Stimulated activated memory B cell treated with anti-CD40 and anti-IgM and Interleukin-4, amounts not matched to agents 10 μg/mL and 1 μg/mL and 100 μg/mL, for 72 hours (primary cell): ENCODE measurements around the gene SRSF5.
"Not testable (repeated sequence)": the region's sequence is repeated elsewhere in the genome, so short reads cannot be mapped to it uniquely, and the experiment has no call there.

Experiments
- ATAC-seq: fragments of 150-1000 bp; cut with Tn5 transposase; 2 replicates; pipeline ENCODE4 v1.10.0; 2021
- H3K27ac Mint-ChIP-seq: one replicate; pipeline ENCODE4 v1.8.0; 2022; ENCODE audit warnings: mild to moderate bottlenecking, mixed read lengths
- H3K27me3 Mint-ChIP-seq: one replicate; pipeline ENCODE4 v1.8.0; 2022; ENCODE audit warnings: mixed read lengths
- H3K36me3 Mint-ChIP-seq: one replicate; pipeline ENCODE4 v1.8.0; 2022; ENCODE audit warnings: mixed read lengths
- H3K4me1 Mint-ChIP-seq: one replicate; pipeline ENCODE4 v1.8.0; 2022; ENCODE audit warnings: mixed read lengths
- H3K4me3 Mint-ChIP-seq: one replicate; pipeline ENCODE4 v1.8.0; 2022; ENCODE audit warnings: mild to moderate bottlenecking, moderate library complexity, mixed read lengths
- H3K9me3 Mint-ChIP-seq: one replicate; pipeline ENCODE4 v1.8.0; 2022; ENCODE audit warnings: mixed read lengths

Gene SRSF5

DNA sequence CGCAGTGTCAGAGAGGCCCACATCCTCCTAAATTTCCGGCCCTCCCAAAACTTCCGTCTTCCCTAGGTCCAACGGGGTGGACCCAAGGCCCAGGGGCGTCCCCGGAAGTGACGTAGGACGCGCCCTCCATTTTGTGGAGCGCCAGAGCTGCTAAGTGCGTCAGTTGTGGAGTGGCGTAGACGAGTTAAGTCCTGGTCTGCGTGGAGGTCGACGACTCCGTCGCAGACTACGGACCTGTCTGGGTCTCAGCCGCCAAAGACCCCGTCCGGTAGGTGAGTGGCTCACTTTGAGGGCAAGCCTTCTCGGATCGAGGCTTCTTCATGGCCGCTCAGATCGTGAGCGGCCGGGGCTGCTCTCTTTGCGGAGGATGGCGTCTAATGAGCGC, at the start of gene SRSF5:
Gene SRSF5, plus strand, starts transcription at position 159 of the 385 bp plus-strand sequence. CDS start 1,015 bp downstream, outside the sequence.
- H3K4me3 Mint-ChIP-seq: peak within 1 kb of the TSS; percentile 98
- no peaks in the 10 kb centered on the region for H3K9me3 Mint-ChIP-seq
- no peaks in the 10 kb centered on the region for H3K27me3 Mint-ChIP-seq
- peaks cover 49% of the 10 kb centered on the region for H3K36me3 Mint-ChIP-seq
- H3K27ac Mint-ChIP-seq: peak within 1 kb of the TSS; percentile 99
- ATAC-seq: peak; percentile 96
- H3K4me1 Mint-ChIP-seq: peaks cover 40% of the 10 kb centered on the region

DNA sequence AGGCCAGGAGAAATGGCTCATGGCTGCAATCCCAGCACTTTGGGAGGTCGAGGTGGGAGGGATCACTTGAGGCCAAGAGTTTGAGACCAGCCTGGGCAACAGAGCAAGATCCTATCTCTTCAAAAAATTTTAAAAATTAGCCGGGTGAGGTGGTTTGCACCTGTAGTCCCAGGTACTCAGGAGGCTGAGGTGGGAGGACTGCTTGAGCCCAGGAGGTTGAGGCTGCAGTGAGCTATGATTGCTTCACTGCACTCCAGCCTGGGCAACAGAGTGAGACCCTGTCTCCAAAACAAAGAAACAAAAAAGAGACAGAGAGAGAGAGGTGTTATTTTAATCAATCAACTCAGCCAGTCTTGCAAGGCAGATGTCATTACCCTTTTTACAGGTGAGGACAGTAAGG, 48.3 kb upstream of the SRSF5 start:
- Mint-ChIP-seq H3K36me3 (peaks cover 21% of the 10 kb centered on the region), H3K4me1 (peaks cover 21% of the 10 kb centered on the region)
- not testable (repeated sequence) for ATAC-seq, H3K4me3 Mint-ChIP-seq, H3K9me3 Mint-ChIP-seq, H3K27me3 Mint-ChIP-seq, H3K27ac Mint-ChIP-seq

DNA sequence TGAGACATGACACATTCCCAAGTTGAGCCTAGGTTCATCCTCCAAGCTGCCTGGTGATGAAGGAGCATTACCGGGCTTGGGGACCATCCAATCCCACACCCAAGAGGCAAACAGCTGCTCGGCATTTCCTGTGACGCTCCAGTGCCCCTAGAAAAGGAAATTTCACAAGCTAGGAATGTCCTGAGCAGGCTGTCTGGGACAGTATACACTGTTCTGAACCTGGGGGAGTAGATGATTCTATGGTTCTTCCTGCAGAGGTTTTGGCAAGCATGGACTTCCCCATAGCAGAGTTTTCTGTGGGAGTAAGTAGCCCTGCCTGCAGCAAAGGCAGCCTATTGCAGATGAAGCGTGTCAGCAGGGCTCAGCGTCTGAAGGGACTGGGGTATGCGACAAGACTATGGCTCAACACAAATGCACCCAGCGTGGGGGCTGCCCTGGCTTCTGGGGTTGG, 47.4 kb upstream of the SRSF5 start:
- H3K27ac Mint-ChIP-seq: no peak overlapping the region
- H3K4me3 Mint-ChIP-seq: no peak overlapping the region
- no peaks in the 10 kb centered on the region for H3K9me3 Mint-ChIP-seq
- peaks cover 14% of the 10 kb centered on the region for H3K36me3 Mint-ChIP-seq
- no peak for ATAC-seq
- H3K27me3 Mint-ChIP-seq: no peaks in the 10 kb centered on the region
- H3K4me1 Mint-ChIP-seq: peaks cover 21% of the 10 kb centered on the region

DNA sequence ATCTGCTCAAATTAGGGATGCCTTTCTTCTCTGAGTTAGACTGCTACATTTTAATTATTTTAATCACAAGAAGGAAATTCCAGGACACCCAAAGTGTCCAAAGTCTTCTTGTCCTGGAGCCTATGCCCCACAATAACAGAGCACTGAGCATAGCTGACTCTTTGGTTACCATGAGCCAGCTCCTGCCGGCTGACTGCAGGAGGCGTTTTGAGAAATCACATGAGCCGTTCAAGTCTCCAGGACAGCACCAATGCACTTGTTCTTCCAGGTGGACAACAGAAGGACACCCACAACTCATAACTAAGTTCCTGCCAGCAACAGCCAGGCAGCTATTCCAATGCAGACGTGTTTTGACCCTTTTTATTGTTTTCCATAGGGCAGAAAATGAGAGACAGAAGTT, 46.0 kb upstream of the SRSF5 start:
- Mint-ChIP-seq H3K4me3 (no peak overlapping the region), H3K4me1 (peaks cover 17% of the 10 kb centered on the region), H3K9me3 (no peaks in the 10 kb centered on the region), H3K27me3 (no peaks in the 10 kb centered on the region), H3K27ac (no peak overlapping the region), H3K36me3 (peaks cover 2% of the 10 kb centered on the region)
- ATAC-seq: no peak

DNA sequence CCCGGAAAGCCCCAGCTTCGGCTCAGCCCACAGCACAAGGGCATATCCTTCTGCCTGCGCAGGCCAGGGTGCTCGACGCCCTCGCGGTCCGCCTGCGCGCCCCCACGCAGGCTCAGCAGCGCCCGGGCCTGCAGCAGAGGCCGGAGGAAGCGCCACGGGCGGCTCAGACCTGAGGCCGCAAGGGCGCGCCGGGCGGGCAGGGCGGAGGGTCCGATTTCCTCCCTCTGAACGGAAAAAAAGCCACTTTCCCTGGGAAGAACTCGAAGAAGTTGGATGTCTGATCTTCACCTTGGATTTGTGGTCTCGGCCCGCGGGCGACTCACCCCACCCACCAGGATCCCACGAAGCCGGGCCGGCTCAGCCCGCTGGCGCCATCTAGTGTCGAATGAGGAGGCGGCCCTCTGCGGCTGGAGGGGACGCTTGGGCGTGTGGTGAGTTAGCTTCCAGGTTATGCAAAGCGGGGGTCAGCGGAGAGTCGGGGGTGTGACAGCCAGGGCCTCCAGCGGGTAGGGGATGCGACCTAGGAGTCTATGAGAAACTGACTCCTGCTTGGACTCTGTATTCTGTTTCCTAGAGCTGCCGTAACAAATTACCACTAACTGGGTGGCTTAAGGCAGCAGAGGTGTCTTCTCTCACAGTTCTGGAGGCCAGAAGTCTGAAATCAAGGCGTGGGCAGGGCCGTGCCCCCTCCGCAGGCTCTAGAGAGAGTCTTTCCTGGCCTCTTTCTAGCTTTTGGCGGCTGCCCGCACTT, 40.0 kb upstream of the SRSF5 start:
- H3K27ac Mint-ChIP-seq: peak overlapping the region; percentile 74
- ATAC-seq: peak; percentile 95
- H3K27me3 Mint-ChIP-seq: no peaks in the 10 kb centered on the region
- peaks cover 11% of the 10 kb centered on the region for H3K4me1 Mint-ChIP-seq
- H3K9me3 Mint-ChIP-seq: no peaks in the 10 kb centered on the region
- H3K4me3 Mint-ChIP-seq: peak overlapping the region; percentile 57
- H3K36me3 Mint-ChIP-seq: no peaks in the 10 kb centered on the region

DNA sequence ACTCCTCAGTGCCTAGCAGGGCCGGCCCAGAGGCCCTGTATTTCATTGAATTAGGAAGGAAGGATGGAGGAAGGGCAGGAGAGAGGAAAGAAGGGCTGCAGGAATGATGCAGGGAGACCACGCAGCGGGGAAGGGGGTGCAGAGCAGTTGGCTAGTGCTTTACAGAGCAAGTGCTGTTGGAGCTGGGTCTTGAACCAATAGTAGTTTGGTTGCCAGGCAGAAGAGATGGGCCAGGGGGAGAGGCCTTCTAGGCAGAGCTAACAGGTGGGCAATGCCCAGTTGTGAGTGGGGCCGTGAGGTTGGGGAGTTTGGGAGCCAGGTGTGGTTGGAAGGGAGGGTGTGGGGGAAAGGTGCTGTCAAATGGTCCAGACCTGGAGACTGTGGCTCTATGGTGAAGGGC, 39.1 kb upstream of the SRSF5 start:
- no peaks in the 10 kb centered on the region for H3K9me3 Mint-ChIP-seq
- peak overlapping the region; percentile 74 for H3K27ac Mint-ChIP-seq
- ATAC-seq: no peak
- H3K36me3 Mint-ChIP-seq: no peaks in the 10 kb centered on the region
- H3K4me3 Mint-ChIP-seq: no peak overlapping the region
- H3K27me3 Mint-ChIP-seq: no peaks in the 10 kb centered on the region
- H3K4me1 Mint-ChIP-seq: peaks cover 11% of the 10 kb centered on the region

DNA sequence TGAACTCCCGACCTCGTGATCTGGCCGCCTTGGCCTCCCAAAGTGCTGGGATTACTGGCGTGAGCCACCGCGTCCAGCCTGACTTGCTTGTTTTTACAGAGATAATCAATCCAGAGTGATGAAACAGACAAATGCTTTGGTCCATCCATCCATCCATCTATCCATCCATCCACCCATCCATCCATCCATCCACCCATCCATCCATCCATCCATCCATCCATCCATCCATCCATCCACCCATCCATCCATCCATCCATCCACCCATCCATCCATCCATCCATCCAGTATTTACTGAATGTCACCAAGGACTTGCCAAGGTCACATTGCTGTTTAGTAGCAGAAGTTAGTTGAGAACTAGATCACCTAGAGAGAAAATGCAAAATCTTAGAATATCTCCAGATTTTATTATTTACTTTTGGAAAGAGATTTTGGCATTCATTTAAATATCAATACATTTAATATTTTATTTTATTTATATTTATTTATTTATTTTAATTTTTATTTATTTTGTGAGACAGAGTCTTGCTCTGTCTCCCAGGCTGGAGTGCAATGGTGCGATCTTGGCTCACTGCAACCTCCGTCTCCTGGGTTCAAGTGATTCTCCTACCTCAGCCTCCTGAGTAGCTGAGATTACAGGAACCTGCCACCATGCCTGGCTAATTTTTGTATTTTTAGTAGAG, 34.9 kb upstream of the SRSF5 start:
- H3K4me1 Mint-ChIP-seq, H3K4me3 Mint-ChIP-seq, H3K27ac Mint-ChIP-seq, H3K36me3 Mint-ChIP-seq, ATAC-seq, H3K9me3 Mint-ChIP-seq: not testable (repeated sequence)
- H3K27me3 Mint-ChIP-seq: peaks cover 15% of the 10 kb centered on the region

DNA sequence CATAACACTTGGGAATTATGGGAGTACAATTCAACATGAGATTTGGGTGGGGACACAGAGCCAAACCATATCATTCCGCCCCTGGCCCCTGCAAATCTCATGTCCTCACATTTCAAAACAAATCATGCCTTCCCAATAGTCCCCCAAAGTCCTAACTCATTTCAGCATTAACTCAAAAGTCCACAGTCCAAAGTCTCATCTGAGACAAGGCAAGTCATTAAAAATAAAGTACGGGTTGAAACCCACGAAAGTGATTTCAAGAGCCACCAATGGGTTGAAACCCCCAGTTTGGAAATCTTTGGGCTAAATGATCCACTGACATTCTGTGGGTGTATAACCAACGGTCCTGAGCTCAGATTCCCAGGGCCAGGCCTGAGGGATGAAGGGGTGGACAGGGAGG, 30.5 kb upstream of the SRSF5 start:
- H3K36me3 Mint-ChIP-seq, H3K4me1 Mint-ChIP-seq, H3K4me3 Mint-ChIP-seq, ATAC-seq, H3K9me3 Mint-ChIP-seq, H3K27ac Mint-ChIP-seq: not testable (repeated sequence)
- H3K27me3 Mint-ChIP-seq: peaks cover 20% of the 10 kb centered on the region

DNA sequence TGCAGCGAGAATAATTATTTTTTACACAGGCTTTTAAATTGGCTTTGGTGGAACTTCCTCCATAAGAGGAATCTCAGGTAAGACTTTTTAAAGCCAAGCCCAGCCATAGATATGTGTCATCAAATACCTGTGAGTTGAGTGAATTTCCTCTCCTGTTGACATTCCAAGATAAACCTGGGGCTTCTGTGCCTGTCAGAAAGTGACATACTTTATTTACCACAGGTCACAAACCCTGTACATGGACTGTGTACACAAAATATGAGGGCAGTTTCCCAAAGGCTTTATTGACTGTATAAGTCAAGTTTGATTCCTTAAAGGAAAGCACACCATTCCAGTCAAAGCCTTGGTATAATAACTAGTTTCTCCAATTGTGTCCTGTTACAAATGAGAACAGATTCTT, 25.9 kb upstream of the SRSF5 start:
- H3K27ac Mint-ChIP-seq: no peak overlapping the region
- H3K4me3 Mint-ChIP-seq: no peak overlapping the region
- no peak for ATAC-seq
- no peaks in the 10 kb centered on the region for H3K4me1 Mint-ChIP-seq
- H3K36me3 Mint-ChIP-seq: no peaks in the 10 kb centered on the region
- peaks cover 3% of the 10 kb centered on the region for H3K9me3 Mint-ChIP-seq
- H3K27me3 Mint-ChIP-seq: peaks cover 15% of the 10 kb centered on the region

DNA sequence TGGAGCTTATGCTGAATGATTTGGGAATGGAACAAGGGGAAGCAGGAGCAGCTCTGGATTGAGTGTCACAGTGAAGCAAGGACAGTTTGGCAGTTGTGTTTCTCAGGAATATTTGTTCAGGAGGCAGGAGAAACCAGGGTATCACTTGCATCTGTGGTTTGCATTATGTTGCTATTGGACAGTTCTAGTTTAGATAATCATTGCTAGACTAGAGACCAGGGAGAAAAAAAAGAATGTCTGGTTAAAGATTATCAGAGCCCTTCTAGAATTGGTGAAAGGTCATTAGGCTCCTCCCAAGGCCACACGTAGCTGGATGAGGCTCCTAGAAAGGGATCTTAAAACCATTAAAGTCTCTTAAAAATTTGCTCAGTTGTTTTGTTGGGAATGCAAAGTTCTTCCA, 17.0 kb upstream of the SRSF5 start:
- no peak for ATAC-seq
- no peak overlapping the region for H3K27ac Mint-ChIP-seq
- H3K36me3 Mint-ChIP-seq: no peaks in the 10 kb centered on the region
- peaks cover 12% of the 10 kb centered on the region for H3K4me1 Mint-ChIP-seq
- no peaks in the 10 kb centered on the region for H3K9me3 Mint-ChIP-seq
- no peak overlapping the region for H3K4me3 Mint-ChIP-seq
- no peaks in the 10 kb centered on the region for H3K27me3 Mint-ChIP-seq

DNA sequence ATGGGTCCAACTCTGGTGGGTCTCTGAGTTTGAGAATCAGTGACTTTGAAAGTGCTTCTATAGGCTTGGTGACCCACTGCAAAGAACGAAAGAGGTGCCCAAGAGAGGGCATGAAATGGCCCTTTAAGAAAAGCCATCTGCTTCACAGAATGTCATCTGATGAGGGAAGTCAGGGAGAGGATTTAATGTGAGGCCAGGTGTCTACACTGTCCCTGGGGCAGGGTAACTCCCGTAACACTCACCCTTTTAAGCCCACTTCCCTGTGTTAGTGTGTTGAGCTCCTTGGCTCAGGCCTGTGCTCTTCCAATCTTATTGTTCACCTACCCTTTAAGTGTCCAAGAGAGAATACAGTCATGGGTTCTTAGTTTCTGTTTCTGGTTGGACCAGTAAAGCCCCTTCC, 16.4 kb upstream of the SRSF5 start:
- ATAC-seq: no peak
- no peak overlapping the region for H3K27ac Mint-ChIP-seq
- no peaks in the 10 kb centered on the region for H3K36me3 Mint-ChIP-seq
- H3K9me3 Mint-ChIP-seq: no peaks in the 10 kb centered on the region
- peaks cover 16% of the 10 kb centered on the region for H3K4me1 Mint-ChIP-seq
- H3K4me3 Mint-ChIP-seq: no peak overlapping the region
- H3K27me3 Mint-ChIP-seq: no peaks in the 10 kb centered on the region

DNA sequence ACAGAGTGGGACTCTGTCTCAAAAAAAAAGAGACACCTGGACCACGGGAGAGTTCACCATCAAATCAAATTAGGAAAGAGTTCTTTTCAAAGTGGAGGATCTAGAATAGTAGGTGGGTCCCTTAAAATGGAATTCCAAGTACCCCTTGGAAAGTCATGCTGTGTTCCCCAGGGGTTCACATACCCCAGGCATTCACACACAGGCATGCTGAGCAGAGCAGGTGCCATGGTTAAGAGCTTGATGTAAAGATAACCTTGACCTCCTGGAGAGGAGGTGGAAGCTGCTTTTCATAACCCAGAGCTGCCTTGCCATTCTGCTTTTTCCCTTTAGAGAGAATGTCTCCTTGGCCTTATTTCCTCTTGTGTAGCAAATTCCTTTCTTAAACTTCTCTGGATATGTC, 14.2 kb upstream of the SRSF5 start:
- ATAC-seq: no peak
- no peak overlapping the region for H3K27ac Mint-ChIP-seq
- H3K27me3 Mint-ChIP-seq: no peaks in the 10 kb centered on the region
- peaks cover 16% of the 10 kb centered on the region for H3K4me1 Mint-ChIP-seq
- H3K9me3 Mint-ChIP-seq: no peaks in the 10 kb centered on the region
- H3K36me3 Mint-ChIP-seq: no peaks in the 10 kb centered on the region
- no peak overlapping the region for H3K4me3 Mint-ChIP-seq

DNA sequence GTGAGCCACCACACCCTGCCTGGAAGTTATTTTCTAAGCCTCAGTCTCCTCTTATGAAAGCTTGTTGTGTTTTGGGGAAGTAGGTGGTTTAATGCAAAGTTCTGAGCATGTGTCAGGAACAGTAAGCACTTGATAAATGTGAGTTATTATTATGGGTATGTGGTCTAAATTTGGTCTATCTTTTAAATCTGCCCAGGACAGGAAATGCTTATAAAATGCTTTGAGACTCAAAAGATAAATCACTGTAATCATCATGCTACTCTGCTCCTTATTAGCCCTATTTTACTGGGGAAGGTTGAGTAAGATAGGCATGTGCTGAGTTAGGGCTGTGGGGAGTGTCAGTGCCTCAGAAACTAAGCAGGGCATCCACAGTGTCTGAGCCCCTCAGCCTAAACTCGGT, 13.1 kb upstream of the SRSF5 start:
- H3K36me3 Mint-ChIP-seq: no peaks in the 10 kb centered on the region
- H3K4me1 Mint-ChIP-seq: peaks cover 16% of the 10 kb centered on the region
- no peak for ATAC-seq
- no peak overlapping the region for H3K4me3 Mint-ChIP-seq
- H3K27me3 Mint-ChIP-seq: no peaks in the 10 kb centered on the region
- H3K27ac Mint-ChIP-seq: no peak overlapping the region
- H3K9me3 Mint-ChIP-seq: no peaks in the 10 kb centered on the region

DNA sequence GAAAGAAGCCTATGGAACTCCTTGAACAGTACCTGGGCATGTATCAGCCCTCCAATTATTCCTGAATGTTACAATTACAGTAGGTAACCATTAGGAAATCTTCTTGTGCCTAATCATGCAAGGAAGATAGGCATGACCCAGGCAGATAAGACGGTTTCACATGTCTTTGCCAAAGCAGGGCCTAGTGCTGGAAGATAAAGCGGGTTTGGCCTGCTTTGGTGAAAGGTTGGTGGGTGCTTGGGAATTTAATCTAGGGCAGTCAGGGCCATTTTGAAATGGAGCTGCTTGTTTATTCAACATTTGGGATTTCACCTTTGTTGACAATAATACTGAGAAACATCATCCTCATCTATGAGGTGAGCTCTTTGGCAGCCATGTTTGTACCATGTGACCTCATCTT, 12.5 kb upstream of the SRSF5 start:
- H3K4me1 Mint-ChIP-seq: peaks cover 16% of the 10 kb centered on the region
- H3K27ac Mint-ChIP-seq: no peak overlapping the region
- no peak overlapping the region for H3K4me3 Mint-ChIP-seq
- no peaks in the 10 kb centered on the region for H3K36me3 Mint-ChIP-seq
- no peaks in the 10 kb centered on the region for H3K27me3 Mint-ChIP-seq
- ATAC-seq: no peak
- H3K9me3 Mint-ChIP-seq: no peaks in the 10 kb centered on the region

DNA sequence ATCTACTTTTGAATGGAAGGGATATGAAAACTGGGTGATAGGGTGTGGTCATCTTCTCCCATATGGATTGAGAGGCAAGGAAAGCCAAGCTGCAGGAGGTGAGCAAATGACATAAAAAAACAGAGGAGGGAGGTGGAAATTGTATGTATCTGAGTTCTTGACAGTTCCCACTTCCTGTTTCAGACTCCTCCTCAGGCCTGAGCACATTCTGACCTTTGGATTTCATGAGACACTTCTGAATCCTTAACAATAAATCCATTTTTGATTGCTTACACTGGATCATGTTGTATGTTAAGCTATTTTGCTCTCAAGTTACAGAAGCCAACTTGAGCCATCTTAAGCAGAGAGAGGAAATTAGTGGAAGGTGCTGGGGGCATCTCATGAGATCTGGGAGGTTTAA, 11.6 kb upstream of the SRSF5 start:
- no peaks in the 10 kb centered on the region for H3K36me3 Mint-ChIP-seq
- no peak for ATAC-seq
- H3K27me3 Mint-ChIP-seq: no peaks in the 10 kb centered on the region
- no peak overlapping the region for H3K4me3 Mint-ChIP-seq
- no peaks in the 10 kb centered on the region for H3K9me3 Mint-ChIP-seq
- peaks cover 16% of the 10 kb centered on the region for H3K4me1 Mint-ChIP-seq
- H3K27ac Mint-ChIP-seq: no peak overlapping the region

DNA sequence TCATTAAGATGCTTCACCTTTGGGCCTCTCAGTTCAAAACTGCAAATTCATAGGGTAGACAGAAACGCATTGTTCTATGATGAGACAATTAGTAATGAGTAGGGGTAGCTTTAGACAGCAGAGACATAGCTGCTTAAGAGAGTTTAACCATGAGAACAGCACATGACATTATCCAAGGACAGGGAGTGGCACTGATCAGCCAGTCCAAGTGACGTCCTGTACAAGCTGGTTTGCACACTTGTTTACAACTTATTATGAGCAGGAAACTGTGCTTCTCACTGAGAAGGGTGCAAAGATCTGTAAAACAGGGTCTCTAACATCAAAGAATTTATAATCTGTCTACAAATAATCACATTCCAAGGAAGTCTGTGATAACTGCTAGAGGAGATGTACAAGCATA, 11.2 kb upstream of the SRSF5 start:
- Mint-ChIP-seq H3K27ac (no peak overlapping the region), H3K36me3 (no peaks in the 10 kb centered on the region), H3K4me3 (no peak overlapping the region), H3K27me3 (no peaks in the 10 kb centered on the region), H3K9me3 (no peaks in the 10 kb centered on the region), H3K4me1 (peaks cover 18% of the 10 kb centered on the region)
- no peak for ATAC-seq
